ENCODE data around the gene DRGX.

The DRGX gene

GRCh38 chr10:49382226-49382625 lies 13.7 kb downstream of the DRGX start:
- no peak for DNase-seq (ENCODE audit: low read depth in 3 of 3)

GRCh38 chr10:49381111-49381900 lies 14.6 kb downstream of the DRGX start:
- DNase-seq (ENCODE audit: low read depth in 3 of 3): no peak

GRCh38 chr10:49379596-49380410 lies 16.1 kb downstream of the DRGX start:
- DNase-seq (ENCODE audit: low read depth in 3 of 3): no peak

GRCh38 chr10:49377256-49377655 lies 18.6 kb downstream of the DRGX start:
- DNase-seq (ENCODE audit: low read depth in 3 of 3): no peak

- DNase-seq (ENCODE audit: low read depth in 3 of 3): no peak
Observed at GRCh38 chr10:49375611-49376010, 20.3 kb downstream of the DRGX start.

- no peak for DNase-seq (ENCODE audit: low read depth in 3 of 3)
Observed at GRCh38 chr10:49374740-49375139, 21.1 kb downstream of the DRGX start.

GRCh38 chr10:49373361-49373760 lies 22.5 kb downstream of the DRGX start:
- DNase-seq (ENCODE audit: low read depth in 3 of 3): no peak

- DNase-seq (ENCODE audit: low read depth in 3 of 3): no peak
Observed at GRCh38 chr10:49371967-49372366, 23.9 kb downstream of the DRGX start.

GRCh38 chr10:49370326-49371100 lies 25.4 kb downstream of the DRGX start:
- no peak for DNase-seq (ENCODE audit: low read depth in 3 of 3)

GRCh38 chr10:49369216-49370162 lies 26.4 kb downstream of the DRGX start:
- DNase-seq (ENCODE audit: low read depth in 3 of 3): no peak

- DNase-seq (ENCODE audit: low read depth in 3 of 3): no peak
Observed at GRCh38 chr10:49368256-49368655, 27.6 kb downstream of the DRGX start.

GRCh38 chr10:49367600-49367999 lies 28.3 kb downstream of the DRGX start:
- no peak for DNase-seq (ENCODE audit: low read depth in 3 of 3)

- no peak for DNase-seq (ENCODE audit: low read depth in 3 of 3)
Observed at GRCh38 chr10:49366460-49366859, 29.4 kb downstream of the DRGX start.

- no peak for DNase-seq (ENCODE audit: low read depth in 3 of 3)
Observed at GRCh38 chr10:49365675-49366415, 30.0 kb downstream of the DRGX start.

GRCh38 chr10:49365275-49365674 lies 30.6 kb downstream of the DRGX start:
- no peak for DNase-seq (ENCODE audit: low read depth in 3 of 3)

- DNase-seq (ENCODE audit: low read depth in 3 of 3): no peak
Observed at GRCh38 chr10:49364747-49365146, 31.1 kb downstream of the DRGX start.

- DNase-seq (ENCODE audit: low read depth in 3 of 3): no peak
Observed at GRCh38 chr10:49364051-49364450, 31.8 kb downstream of the DRGX start.

- no peak for DNase-seq (ENCODE audit: low read depth in 3 of 3)
Observed at GRCh38 chr10:49363309-49364031, 32.4 kb downstream of the DRGX start.

- no peak for DNase-seq (ENCODE audit: low read depth in 3 of 3)
Observed at GRCh38 chr10:49362596-49363260, 33.2 kb downstream of the DRGX start.

Measured in stimulated activated CD4-positive, alpha-beta T cell treated with anti-CD3 and anti-CD28 coated beads, TNF-alpha, amount 100 ng/mL, for 24 hours (primary cell).